GM12892 (cell line): ENCODE data around the gene RPS17.
"Not testable (repeated sequence)": the region's sequence is repeated elsewhere in the genome, so short reads cannot be mapped to it uniquely, and the experiment has no call there.

Source experiments
- POLR2A ChIP-seq: IDR thresholded peaks from 2 replicates; pipeline ENCODE4 v1.6.1; 2011; ENCODE audit warnings: low read depth, low read length, control low read depth
- POLR2AphosphoS5 ChIP-seq: IDR thresholded peaks from 2 replicates; pipeline ENCODE4 v1.6.1; 2011; ENCODE audit warnings: low read depth, low read length, control low read depth
- TAF1 ChIP-seq: IDR thresholded peaks from 2 replicates; pipeline ENCODE4 v1.6.1; 2011; ENCODE audit warnings: low read depth, mild to moderate bottlenecking, control low read depth, low read length, borderline replicate concordance

DNA sequence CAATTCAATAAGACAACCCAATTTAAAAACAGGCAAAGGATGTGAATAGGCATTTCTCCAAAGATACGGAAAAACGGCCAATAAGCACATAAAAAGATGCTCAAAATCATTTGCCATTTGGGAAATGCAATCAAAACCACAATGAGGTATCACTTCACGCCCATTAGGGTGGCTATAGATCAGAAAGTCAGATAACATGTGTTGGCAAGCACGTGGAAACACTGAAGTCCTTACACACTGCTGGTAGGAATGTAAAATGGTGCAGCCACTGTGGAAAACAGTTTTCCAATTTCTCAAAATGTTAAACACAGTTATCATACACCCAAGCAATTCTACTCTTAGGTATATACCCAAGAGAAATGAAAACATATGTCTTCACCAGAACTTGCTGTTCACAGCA, 39.5 kb downstream of the RPS17 start:
- TF ChIP-seq POLR2A, POLR2AphosphoS5, TAF1: not testable (repeated sequence)
